DMS153 treated with DMSO at 0.1 percent for 48 hours (cell line): ENCODE results near the gene CDKN2D.
A peak's percentile ranks its signal among the peaks of the same experiment; 100 is the strongest.
"Not testable (repeated sequence)": the region's sequence is repeated elsewhere in the genome, so short reads cannot be mapped to it uniquely, and the experiment has no call there.

Source experiments
- DNase-seq: peaks from one replicate; lab custom pipeline; 2025; ENCODE audit not compliant: unreplicated experiment; lab: John Stamatoyannopoulos, UW

Gene CDKN2D

DNA sequence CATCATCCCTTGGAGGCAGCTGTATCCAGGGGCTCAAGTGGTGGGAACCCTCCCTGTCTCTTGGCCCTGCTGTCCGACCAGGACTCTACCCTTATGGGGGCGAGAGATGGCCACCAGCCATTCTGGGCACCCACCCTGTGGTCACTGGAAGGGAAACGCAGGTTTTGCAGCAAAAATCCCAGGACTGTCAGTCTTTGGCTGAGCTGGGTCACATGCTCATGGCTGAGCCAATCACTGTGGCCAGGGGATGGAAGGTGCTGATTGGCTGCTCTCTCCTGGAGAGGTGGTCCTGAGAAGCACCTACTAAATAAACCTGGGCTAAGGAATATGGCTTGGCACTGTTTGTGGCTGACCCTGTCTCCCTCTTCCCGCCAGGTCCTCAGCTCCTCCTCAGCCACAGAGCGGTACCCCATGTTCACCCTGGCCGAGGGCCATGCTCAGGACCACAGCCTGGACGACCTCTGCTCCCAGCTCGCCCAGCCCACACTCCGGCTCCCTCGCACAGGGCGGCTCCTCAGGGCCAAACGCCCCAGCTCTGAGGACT lies 16.2 kb downstream of the CDKN2D start:
- DNase-seq = no peak

DNA sequence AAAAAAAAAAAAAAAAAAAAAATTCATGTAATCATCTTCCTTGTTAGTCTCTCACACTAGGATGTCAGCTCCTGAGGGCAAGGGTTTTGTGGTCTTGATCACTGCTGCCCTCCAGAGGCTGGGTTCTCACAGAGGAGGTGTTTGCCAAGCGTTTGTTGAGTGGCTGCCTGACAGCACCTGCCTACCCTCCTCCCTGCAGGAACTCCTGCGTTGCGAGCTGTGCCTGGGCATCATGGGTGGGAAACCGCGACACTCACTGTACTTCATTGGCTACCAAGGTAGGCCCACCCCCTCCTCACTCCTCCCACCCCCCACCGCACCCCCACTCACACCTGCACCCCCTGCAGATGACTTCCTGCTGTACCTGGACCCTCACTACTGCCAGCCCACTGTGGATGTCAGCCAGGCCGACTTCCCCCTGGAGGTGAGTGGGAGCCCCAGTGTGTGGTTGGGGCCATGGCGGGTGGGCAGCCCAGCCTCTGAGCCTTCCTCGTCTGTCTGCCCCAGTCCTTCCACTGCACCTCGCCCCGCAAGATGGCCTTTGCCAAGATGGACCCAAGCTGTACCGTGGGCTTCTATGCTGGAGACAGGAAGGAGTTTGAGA lies 17.0 kb downstream of the CDKN2D start:
- DNase-seq = peak; percentile 2

DNA sequence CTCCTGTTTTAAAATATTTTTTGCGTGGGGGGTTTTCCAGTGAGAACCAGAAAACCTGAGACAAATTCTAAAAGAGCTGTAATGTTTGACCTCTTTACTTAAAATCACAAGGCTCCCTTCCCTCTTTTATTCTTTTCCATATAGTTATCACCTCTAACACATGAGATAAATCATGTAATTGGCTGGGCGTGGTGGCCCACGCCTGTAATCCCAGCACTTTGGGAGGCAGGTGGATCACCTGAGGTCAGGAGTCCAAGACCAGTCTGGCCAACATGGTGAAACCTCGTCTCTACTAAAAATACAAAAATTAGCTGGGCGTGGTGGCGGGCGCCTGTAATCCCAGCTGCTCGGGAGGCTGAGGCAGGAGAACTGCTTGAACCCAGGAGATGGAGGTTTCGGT lies 17.8 kb downstream of the CDKN2D start:
- DNase-seq = not testable (repeated sequence)

DNA sequence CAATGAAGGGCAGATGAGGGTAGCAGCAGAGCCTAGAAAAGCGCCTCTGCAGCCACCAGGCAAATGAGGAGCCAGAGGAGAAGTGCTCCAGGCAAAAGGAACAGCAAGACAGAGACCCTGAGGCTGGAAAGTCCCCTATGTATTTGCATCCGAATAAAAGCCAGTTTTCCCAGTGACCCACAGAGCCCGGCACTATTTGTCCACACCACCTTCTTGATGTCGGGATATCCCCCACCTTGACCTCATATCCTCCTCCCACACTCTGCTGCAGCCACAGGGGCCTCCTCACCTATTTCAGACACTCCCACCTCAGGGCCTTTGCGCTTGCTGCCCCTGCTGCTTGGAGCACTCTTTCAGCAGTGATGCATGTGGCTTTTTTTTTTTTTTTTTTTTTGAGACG lies 18.4 kb downstream of the CDKN2D start:
- no peak for DNase-seq

DNA sequence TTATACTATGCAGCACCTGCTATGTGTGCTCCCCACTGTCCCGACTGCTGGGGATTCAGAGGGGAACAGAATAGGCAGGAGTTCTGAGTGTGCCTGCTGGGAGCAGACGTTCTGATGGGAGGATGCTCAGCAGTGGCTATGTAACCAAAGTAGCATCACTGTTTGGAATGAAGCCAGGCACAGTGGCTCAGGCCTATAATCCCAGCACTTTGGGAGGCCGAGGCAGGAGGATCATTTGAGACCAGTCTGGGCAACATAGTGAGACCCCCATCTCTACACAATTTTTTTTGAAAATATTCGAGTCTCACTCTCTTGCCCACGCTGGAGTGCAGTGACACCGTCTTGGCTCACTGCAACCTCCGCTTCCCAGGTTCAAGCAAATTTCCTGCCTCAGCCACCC lies 19.0 kb downstream of the CDKN2D start:
- no peak for DNase-seq

DNA sequence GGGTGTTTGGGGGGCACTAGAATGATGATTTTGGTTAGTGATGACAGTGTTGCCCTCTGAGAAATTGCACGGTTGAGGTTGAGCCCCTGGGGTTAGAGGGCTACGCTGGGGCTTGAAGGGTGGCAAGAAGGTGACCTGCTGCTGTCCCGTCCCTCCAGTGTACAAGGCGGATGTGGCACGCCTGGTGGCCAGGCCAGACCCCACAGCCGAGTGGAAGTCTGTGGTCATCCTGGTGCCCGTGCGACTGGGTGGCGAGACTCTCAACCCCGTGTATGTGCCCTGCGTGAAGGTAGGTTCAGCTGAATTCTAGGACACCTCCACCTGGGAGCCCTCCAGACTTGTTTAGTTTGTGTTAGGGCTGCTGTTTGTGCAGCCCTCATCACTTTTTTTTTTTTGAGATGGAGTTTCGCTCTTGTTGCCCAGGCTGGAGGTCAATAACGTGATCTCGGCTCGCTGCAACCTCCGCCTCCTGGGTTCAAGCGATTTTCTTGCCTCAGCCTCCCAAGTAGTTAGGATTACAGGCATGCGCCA lies 20.0 kb downstream of the CDKN2D start:
- DNase-seq = no peak

DNA sequence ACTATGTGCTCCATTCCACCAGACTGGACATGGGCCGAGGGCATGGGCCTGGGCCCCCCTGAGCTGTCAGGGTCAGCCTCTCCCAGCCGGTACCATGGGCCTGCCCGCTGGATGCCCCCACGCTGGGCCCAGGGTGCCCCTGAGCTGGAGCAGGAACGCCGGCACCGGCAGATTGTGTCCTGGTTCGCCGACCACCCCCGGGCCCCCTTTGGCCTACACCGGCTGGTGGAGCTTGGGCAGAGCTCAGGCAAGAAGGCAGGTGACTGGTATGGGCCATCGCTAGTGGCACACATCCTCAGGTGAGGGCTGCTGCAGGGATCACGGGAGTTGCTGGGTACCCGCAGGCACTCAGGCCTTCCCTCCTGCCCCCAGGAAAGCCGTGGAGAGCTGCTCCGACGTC lies 22.0 kb downstream of the CDKN2D start:
- DNase-seq = no peak

DNA sequence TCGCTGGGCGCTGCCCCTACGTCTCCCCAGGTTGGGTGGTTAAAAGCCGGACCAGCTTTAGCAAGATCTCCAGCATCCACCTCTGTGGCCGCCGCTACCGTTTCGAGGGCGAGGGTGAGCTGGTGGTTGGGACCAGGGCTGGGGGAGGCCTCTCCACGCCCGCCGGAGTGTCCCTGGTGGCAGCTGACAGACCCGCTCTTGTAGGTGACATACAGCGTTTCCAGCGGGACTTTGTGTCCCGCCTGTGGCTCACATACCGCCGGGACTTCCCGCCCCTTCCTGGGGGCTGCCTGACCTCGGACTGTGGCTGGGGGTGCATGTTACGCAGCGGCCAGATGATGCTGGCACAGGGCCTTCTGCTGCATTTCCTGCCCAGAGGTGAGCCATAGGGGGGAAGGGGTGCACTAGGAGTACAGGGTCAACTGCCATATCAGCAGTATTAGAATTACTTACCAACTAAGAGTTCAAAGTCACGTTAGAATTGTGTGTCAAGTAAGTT lies 24.0 kb downstream of the CDKN2D start:
- DNase-seq = no peak

DNA sequence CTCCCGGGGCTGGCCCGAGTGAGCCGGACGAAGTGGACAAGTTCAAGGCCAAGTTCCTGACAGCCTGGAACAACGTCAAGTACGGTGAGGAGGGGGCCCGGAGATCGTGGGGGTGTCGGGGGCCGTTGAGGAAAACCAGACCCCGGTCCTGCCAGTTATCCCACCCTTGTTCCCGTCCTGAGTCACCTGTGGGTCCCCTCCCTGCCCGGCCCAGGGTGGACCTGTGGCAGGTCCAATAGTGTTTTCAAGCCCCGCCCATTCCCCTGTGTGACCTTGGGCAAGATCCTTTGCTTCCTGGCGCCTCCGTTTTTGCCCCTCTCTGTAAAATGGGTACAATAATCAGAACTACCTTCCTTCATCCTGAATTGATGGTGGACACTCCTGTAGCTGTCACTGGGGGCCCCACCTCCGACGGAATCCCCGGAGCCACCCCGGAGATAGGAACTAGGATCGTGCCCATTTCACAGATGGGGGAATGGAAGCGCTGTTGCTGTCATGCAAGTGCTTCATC lies 24.5 kb downstream of the CDKN2D start:
- DNase-seq = no peak

DNA sequence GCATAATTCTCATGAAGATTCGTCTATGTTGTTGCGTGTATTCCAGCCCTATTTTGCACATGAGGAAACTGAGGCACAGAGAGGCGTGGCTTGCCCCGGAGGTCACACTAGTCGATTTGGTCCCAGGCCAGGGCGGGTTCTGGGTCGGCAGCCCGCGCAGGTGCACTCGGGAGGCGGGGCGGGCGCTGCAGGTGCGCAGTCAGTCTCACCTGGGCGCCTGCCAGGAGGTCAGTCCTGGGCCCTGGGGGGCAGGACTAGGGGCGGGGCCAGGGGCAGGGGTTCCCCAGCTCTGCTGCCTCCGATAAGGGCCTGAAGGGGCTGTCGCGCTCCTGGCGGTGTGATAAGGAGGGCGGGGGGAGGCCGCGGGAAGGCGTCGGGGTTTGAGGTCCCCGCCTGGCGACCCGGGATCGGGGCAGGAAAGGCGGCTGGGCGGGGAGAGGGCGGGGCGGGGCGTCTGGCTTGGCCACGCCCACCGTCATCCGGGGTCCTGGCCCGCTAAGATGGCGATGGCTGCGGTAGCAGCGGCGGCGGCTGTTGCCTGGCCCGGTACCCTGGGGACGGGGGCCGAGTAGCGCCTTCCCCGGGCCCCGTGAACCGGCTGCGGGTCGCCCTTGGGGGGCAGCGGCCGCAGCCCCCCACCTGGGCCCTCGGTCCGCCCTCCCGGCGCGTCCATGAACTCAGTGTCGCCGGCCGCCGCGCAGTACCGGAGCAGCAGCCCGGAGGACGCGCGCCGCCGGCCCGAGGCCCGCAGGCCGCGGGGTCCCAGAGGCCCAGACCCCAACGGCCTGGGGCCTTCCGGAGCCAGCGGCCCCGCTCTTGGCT lies 25.1 kb downstream of the CDKN2D start, which contains the start of gene ATG4D:
ATG4D (plus strand) TSS at position 485 of the 822 bp plus-strand sequence; CDS start at position 672, 187 bp downstream.
- peak; percentile 87 for DNase-seq

DNA sequence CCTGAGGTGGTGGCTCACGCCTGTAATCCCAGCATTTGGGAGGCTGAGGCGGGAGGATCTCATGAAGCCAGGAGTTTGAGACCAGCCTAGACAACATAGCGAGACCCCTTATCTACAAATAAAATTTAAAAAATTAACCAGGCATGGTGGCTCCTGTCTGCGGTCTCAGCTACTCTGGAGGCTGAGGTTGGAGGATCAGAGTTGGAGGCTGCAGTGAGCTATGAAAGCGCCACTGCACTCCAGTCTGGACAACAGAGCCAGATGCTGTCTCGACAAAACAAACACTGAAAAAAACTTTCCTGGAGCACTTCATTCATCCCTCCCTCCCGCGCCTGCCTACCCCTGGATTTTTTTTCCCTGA lies 25.7 kb downstream of the CDKN2D start:
- DNase-seq = no peak

DNA sequence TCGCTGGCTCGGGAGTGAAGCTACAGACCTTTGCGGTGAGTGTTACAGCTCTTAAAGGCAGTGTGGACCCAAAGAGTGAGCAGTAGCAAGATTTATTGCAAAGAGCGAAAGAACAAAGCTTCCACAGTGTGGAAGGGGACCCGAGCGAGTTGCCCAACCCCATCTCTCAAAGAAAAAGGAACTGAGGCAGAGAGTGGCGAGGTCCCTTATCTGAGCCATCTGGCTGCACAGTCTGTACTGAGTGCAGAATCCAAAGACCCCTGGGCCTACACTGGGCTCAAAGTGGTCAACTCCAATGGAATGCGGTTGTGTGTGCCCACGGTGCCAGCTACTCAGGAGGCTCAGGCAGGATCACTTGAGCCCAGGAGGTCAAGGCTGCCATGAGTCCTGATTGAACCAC lies 29.8 kb downstream of the CDKN2D start:
- DNase-seq = not testable (repeated sequence)

DNA sequence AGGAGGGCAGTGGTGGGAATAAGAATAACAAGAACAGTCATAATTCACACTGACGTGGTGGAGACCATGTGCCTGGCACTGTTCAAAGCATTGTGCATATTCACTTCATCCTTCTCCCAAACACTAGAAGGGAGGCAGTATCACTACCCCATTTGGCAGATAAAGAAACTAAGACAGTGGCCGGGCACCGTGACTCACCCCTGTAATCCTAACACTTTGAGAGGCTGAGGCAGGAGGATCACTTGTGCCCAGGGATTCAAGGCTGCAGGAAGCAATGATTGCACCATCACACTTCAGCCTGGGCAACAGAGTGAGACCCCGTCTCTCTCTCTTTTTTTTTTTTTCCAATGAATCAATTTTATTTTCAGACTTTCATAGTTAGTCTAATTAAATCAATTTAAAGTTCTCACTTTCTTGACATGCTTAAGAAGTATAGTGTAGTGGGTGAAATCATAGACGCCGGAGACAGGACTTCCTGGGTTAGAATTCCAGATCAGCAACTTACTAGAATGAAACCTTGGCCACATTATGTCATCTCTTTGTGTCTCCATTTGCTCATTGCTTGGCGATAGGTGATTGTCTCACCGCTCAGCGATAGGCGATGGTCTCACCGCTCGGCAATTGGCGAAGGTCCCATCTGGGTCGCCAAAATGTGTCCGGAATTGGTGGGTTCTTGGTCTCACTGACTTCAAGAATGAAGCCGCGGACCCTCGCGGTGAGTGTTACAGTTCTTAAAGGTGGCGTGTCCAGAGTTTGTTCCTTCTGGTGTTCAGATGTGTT lies 30.4 kb downstream of the CDKN2D start:
- no peak for DNase-seq

DNA sequence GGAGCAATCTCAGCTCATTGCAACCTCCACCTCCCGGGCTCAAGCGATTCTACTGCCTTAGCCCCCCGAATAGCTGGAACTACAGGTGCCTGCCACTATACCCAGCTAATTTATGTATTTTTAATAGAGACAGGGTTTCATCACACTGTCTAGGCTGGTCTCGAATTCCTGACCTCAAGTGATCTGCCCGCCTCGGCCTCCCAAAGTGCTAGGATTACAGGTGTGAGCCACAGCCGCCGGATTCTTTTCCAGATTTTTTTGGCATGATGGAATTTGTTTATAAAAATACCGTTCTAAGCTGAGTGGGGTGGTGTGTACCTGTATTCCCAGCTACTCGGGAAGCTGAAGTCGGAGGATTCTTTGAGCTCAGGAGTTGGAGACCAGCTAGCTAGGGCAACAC lies 31.1 kb downstream of the CDKN2D start:
- DNase-seq = no peak

DNA sequence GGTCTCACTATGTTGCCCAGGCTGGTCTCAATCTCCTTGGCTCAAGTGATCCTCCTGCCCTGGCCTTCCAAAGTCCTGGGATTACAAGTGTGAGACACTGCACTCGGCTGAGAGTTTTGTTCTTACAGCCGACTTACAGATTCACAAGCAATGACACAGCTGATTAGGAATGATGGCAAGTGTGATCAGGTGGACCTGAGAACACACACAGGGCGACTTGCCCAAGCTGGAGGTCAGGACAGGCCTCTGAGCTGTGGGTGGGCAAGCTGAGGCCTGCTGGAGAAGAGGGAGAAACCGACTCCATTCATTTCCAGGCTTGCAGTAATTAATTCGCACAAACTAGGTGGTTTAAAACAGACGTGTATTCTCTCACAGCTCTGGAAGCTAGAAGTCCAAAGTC lies 33.2 kb downstream of the CDKN2D start:
- no peak for DNase-seq

DNA sequence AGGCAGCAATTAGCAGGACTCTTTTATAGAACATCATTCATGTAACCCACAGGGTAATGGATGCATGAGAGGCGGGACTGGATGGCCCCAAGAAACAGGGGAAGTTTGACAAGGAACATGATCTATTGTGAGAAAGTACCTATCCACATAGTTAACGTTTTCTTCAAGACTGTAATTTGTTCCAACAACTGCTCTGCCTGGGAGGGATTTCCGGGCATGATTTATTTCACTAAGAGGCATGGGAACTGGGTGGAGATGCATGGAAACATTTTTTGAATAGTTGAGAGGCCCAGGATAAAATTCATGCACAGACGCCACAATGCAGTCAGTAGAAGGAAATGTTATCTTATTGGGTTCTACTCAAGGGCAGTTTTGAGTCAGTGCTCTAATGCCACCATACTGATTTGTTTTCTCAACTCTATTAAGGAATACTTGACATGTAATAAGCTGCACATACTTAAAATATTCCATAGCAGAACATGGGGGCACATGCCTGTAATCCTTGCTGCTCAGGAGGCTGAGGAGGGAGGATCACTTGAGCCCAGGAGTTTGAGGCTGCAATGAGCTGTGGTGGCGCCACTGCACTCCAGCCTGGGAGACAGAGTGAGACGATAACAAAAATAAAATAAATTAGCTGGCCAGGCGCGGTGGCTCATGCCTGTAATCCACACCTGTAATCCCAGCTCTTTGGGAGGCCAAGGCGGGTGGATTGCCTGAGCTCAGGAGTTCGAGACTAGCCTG lies 35.0 kb downstream of the CDKN2D start:
- DNase-seq = no peak

DNA sequence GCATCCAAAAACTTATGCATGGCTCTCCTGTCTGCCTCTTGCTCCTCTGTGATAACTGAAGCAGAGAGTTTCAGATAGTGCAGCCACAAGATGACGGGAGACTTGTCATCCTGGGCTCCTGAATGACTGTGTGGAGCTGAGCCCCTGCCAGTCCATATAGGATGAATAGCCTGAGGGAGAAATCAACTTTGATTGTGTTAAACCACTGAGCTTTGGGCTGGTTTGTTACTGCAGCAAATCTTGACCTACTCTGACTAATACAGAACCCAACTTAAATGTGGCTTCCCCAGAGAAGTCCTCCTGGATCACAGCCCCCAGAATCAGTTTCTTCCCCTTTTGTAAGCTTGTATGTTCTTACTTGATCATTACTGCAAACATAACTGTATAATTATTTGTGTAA lies 36.3 kb downstream of the CDKN2D start:
- DNase-seq = no peak

DNA sequence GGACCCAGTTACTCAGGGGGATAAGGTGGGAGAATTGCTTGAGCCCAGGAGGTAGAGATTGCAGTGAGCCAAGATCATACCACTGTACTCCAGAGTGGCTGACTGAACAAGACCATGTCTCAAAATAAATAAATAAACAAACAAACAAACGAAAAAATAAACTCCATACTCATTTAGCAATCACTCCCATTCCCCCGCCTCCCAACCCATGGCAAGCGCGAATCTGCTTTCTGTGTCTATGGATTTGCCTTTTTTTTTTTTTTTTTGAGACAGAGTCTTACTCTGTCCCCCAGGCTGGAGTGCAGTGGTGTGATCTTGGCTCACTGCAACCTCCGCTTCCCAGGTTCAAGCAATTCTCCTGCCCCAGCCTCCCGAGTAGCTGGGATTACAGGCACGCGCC lies 41.9 kb downstream of the CDKN2D start:
- not testable (repeated sequence) for DNase-seq

DNA sequence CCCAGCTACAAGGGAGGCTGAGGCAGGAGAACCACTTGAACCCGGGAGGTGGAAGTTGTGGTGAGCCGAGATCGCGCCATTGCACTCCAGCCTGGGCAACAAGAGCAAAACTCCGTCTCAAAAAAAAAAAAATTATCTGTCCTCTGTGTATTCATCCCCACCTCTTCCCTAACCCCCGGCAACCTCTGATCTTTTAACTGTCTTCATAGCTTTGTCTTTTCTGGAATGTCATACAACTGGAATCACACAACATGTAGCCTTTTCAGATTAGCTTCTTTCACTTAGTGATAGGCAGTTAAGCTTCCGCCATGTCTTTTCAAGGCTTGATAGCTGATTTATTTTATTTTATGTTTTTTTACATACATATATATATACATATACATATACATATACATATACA lies 43.1 kb downstream of the CDKN2D start:
- no peak for DNase-seq

DNA sequence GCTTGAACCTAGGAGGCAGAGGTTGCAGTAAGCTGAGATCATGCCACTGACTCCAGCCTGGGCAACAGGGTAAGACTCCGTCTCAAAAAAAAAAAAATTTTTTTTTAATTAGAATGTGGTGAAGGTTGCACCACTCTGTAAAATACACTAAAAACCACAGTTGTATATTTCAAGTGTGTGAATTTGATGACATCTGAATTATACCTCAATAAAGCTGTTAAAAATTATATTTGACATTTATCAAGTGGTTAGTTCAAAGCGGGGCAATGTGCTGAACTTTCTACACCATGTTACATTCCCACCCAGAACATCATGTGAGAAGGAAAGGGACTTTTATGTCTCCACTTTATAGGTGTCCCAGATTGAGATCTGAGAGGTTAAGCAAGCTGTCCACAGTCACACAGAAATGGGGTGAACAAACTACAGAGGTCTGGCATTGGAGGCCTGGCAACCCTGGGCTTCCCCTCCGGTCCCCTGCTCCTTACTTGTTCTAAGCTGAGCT lies 45.6 kb downstream of the CDKN2D start:
- DNase-seq = no peak
